Suprapubic skin (tissue), 3 donors: ENCODE results near the gene TBL1X.

Experiments
- POLR2A ChIP-seq, 2 donors: fragments of 450-650 bp; IDR thresholded peaks; one replicate each; pipeline ENCODE4 v1.6.1; 2017; ENCODE audit warnings: antibody characterized with exemption in 2 of 2, mild to moderate bottlenecking in 2 of 2, moderate library complexity in 2 of 2
- TF ChIP-seq, protein P1 (sequence below), 2 donors: fragments of 200-600 bp in 1 of 2; fragments of 450-650 bp in 1 of 2; sonication (generic) in 1 of 2; IDR thresholded peaks; one replicate each; pipeline ENCODE4 v1.5.1; 2016 to 2019; ENCODE audit warnings: antibody characterized with exemption in 2 of 2, mild to moderate bottlenecking in 1 of 2, moderate library complexity in 1 of 2

DNA sequence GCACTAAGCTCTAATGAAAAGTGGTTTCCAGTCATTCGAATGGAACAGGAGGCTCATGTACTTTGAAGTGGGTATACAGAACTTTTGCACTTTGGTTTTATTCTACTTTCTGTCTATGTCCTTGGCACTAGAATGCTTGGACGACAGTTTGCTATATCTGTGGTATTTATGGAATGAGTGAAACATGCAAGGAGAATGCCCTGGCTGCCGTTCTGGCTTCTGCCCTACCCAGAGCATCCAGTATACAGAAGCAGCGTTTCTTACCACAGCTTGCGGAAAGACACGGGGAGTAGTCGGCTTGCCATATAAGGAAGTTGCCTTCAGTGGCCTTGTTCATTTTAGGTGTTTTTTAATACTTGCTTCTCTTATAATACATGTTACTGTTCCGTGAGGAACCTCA, 98.0 kb downstream of the TBL1X start:
- TF ChIP-seq, protein P1, sequence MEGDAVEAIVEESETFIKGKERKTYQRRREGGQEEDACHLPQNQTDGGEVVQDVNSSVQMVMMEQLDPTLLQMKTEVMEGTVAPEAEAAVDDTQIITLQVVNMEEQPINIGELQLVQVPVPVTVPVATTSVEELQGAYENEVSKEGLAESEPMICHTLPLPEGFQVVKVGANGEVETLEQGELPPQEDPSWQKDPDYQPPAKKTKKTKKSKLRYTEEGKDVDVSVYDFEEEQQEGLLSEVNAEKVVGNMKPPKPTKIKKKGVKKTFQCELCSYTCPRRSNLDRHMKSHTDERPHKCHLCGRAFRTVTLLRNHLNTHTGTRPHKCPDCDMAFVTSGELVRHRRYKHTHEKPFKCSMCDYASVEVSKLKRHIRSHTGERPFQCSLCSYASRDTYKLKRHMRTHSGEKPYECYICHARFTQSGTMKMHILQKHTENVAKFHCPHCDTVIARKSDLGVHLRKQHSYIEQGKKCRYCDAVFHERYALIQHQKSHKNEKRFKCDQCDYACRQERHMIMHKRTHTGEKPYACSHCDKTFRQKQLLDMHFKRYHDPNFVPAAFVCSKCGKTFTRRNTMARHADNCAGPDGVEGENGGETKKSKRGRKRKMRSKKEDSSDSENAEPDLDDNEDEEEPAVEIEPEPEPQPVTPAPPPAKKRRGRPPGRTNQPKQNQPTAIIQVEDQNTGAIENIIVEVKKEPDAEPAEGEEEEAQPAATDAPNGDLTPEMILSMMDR (IDR thresholded peaks at IDR 0.05), result no peak
- TF ChIP-seq POLR2A (IDR thresholded peaks at IDR 0.05), result no peak
